Measurements from ENCODE around the gene C19orf53. TPM values are rescaled to one million over a fixed set of nuclear protein-coding genes. Genes with fewer than 3 reads are reported as not detected.

The C19orf53 gene
- total RNA-seq, 1 donor from 2014 or later = 90.1 TPM

DNA sequence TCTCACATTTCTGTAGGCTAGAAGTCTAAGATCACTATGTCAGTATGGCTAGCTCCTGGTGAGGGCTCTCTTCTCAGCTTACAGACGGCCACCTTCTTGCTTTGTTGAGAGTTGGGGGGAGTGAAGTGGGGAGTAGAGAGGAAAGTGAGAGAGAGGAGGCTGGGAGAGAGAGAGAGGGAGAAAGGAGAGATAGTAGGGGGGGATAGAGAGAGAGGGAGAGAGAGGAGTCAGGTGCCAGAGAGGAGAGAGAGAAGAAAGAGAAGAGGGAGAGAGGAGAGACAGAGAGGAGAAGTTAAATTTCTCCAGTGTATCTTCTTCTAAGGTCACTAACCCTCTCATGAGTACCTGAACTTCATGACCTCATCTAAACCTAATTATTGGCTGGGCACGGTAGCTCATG lies 49.6 kb downstream of the C19orf53 start:
- no peak for DNase-seq (ENCODE audit: low spot score, unreplicated experiment)
- Mint-ChIP-seq H3K27me3 (no peaks in the 10 kb centered on the region), H3K36me3 (ENCODE audit: insufficient read depth) (peaks cover 28% of the 10 kb centered on the region), H3K27ac (no peak overlapping the region), H3K4me3 (ENCODE audit: low read depth) (no peak overlapping the region), H3K9me3 (ENCODE audit: low read depth) (no peaks in the 10 kb centered on the region), H3K4me1 (ENCODE audit: low read depth) (no peaks in the 10 kb centered on the region)
- no peak for TF ChIP-seq CTCF (IDR thresholded peaks at IDR 0.05; ENCODE audit: unreplicated experiment)

- Mint-ChIP-seq H3K9me3 (ENCODE audit: low read depth) (no peaks in the 10 kb centered on the region), H3K36me3 (ENCODE audit: insufficient read depth) (peaks cover 28% of the 10 kb centered on the region), H3K4me3 (ENCODE audit: low read depth) (no peak overlapping the region), H3K27ac (no peak overlapping the region), H3K4me1 (ENCODE audit: low read depth) (no peaks in the 10 kb centered on the region), H3K27me3 (no peaks in the 10 kb centered on the region)
- no peak for DNase-seq (ENCODE audit: low spot score, unreplicated experiment)
- TF ChIP-seq CTCF (IDR thresholded peaks at IDR 0.05; ENCODE audit: unreplicated experiment) = no peak
Measured at GRCh38 chr19:13824703-13825102, 50.4 kb downstream of the C19orf53 start.

DNA sequence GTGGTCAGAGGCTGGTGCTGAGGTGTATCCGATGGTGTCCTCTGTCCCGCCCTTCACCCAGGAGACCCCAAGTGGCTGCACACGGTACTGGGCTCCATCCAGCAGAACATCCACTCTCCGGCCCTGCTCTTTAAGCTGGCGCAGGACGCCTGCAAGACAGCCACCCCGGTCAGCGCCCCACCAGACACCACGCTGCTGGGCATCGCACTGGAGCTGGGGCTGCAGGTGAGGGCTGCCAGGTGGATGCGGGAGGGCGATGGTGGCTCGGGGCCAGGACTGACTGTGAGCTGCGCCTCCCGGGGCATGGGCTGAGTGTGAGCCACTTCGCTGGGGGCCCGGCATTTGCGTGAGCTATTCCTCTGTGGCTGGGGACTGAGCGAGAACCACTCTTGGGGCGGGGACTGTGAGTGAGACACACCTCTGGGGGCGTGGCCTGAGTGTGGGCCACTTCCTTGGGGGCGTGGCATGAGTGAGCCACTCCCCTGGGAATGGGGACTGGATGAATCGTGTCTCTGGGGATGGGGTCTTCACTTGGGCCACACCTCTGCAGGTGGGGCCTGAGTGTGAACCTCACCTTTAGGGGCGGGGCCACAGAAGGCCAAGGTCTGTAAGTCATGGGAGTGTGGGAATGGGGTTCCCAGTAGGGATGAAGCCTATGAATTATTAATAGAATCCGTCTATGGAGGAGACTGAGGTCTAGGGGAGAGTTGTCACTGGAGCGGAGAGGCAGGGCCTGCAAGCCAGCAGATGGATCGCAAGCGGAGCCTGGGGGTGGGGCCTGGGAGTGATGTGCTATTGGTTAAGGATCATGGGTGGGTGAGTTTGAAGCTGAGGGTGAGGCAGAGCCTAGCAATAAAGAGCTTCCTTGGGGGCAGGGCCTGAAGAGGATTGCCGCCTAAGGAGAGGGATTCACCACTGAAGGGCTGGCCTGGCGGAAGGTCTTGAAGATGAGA lies 51.5 kb downstream of the C19orf53 start:
- DNase-seq (ENCODE audit: low spot score, unreplicated experiment) = no peak
- H3K27me3 Mint-ChIP-seq = no peaks in the 10 kb centered on the region
- H3K4me3 Mint-ChIP-seq (ENCODE audit: low read depth) = no peak overlapping the region
- no peak for TF ChIP-seq CTCF (IDR thresholded peaks at IDR 0.05; ENCODE audit: unreplicated experiment)
- H3K27ac Mint-ChIP-seq = no peak overlapping the region
- no peaks in the 10 kb centered on the region for H3K9me3 Mint-ChIP-seq (ENCODE audit: low read depth)
- peaks cover 30% of the 10 kb centered on the region for H3K36me3 Mint-ChIP-seq (ENCODE audit: insufficient read depth)
- H3K4me1 Mint-ChIP-seq (ENCODE audit: low read depth) = no peaks in the 10 kb centered on the region

DNA sequence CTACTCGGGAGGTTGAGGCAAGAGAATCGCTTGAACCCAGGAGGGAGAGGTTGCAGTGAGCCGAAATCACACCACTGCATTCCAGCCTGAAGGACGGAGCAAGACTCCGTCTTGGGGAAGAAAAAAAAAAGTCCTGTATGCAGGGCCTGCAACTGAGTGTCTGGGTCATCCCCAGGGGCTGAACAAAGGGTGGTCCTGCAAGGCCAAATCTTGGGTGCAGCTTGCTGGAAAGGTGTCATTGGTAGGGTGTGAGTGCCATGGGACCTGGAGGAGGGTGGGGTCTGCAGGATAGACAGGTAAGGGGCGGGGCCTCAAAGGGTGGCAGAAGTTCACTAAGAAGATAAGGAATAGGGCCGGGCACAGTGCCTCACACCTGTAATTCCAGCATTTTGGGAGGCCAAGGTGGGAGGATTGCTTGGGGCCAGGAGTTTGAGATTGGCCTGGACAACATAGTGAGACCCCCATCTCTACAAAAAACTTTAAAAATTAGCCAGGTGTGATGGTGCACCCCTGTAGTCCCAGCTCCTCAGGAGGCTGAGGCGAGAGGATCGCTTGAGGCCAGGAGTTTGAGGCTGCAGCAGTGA lies 52.5 kb downstream of the C19orf53 start:
- Mint-ChIP-seq H3K9me3 (ENCODE audit: low read depth) (no peaks in the 10 kb centered on the region), H3K36me3 (ENCODE audit: insufficient read depth) (peaks cover 33% of the 10 kb centered on the region), H3K27me3 (no peaks in the 10 kb centered on the region), H3K27ac (no peak overlapping the region), H3K4me1 (ENCODE audit: low read depth) (no peaks in the 10 kb centered on the region), H3K4me3 (ENCODE audit: low read depth) (no peak overlapping the region)
- no peak for TF ChIP-seq CTCF (IDR thresholded peaks at IDR 0.05; ENCODE audit: unreplicated experiment)
- DNase-seq (ENCODE audit: low spot score, unreplicated experiment) = no peak

DNA sequence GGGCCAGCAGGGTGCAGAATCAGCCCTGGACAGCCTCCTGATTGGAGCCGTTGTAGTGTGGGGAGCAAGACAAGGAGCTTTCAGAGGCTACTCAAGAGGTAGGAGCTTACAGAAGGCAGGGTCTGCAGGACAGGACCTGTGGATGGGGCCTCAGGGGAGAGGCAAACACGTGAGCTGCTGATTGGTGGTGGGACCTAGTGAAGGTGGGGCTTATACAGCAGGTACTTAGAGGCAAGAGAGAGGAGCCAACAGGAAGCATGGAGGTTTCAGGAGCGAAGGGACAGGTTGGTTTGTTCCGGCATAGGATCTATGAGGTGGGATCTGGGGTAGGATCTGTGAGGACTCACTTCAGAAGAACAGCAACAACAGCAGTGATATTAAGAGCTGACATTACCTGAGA lies 53.4 kb downstream of the C19orf53 start:
- Mint-ChIP-seq H3K4me3 (ENCODE audit: low read depth) (no peak overlapping the region), H3K27me3 (no peaks in the 10 kb centered on the region), H3K27ac (peak overlapping the region; percentile 2), H3K4me1 (ENCODE audit: low read depth) (no peaks in the 10 kb centered on the region), H3K9me3 (ENCODE audit: low read depth) (no peaks in the 10 kb centered on the region), H3K36me3 (ENCODE audit: insufficient read depth) (peaks cover 32% of the 10 kb centered on the region)
- no peak for TF ChIP-seq CTCF (IDR thresholded peaks at IDR 0.05; ENCODE audit: unreplicated experiment)
- DNase-seq (ENCODE audit: low spot score, unreplicated experiment) = no peak

Other genes starting within 250 kb of the C19orf53 start
- gene MRI1, start 9.9 kb upstream of the C19orf53 start, total RNA-seq = 20.3 and 23.0 TPM in 2 replicates
- gene ZSWIM4, start 21.0 kb downstream of the C19orf53 start, total RNA-seq = 30.9 and 34.6 TPM in 2 replicates
- 9.5 and 10.5 TPM in 2 replicates for gene NANOS3, start 102.7 kb downstream of the C19orf53 start, total RNA-seq
- 6.1 and 8.9 TPM in 2 replicates for gene BRME1, start 131.7 kb downstream of the C19orf53 start, total RNA-seq
- gene CC2D1A, start 131.7 kb downstream of the C19orf53 start, total RNA-seq = 69.4 and 74.0 TPM in 2 replicates
- not detected in 2 replicates for gene PODNL1, start 164.0 kb downstream of the C19orf53 start, total RNA-seq
- 57.3 and 65.5 TPM in 2 replicates for gene DCAF15, start 178.1 kb downstream of the C19orf53 start, total RNA-seq
- gene RFX1, start 231.9 kb downstream of the C19orf53 start, total RNA-seq = 26.5 and 30.6 TPM in 2 replicates